Liver (tissue), 3 donors: ENCODE measurements around the gene B2M.

Experiments used
- EGR1 ChIP-seq, 2 donors: IDR thresholded peaks; 2 replicates each; pipeline ENCODE4 v1.6.1; 2016 to 2018; ENCODE audit warnings: antibody characterized with exemption in 2 of 2, low read depth in 2 of 2
- FOXA1 ChIP-seq: IDR thresholded peaks from 2 replicates; pipeline ENCODE4 v1.6.1; 2016; ENCODE audit warnings: antibody characterized with exemption
- JUND ChIP-seq, 2 donors: IDR thresholded peaks; 2 replicates each; pipeline ENCODE4 v1.6.1; 2016; ENCODE audit warnings: antibody characterized with exemption in 2 of 2
- RAD21 ChIP-seq, 2 donors: IDR thresholded peaks; 2 replicates each; pipeline ENCODE4 v1.6.1; 2016; ENCODE audit warnings: antibody characterized with exemption in 2 of 2, mild to moderate bottlenecking in 2 of 2
- TAF1 ChIP-seq: conservative IDR thresholded peaks from 2 replicates; pipeline ENCODE4 v1.6.1; 2016; ENCODE audit warnings: antibody characterized with exemption, mild to moderate bottlenecking
- TF ChIP-seq, protein P1 (sequence below): fragments of 150-350 bp; IDR thresholded peaks from 2 replicates; pipeline ENCODE4 v1.5.1; 2017; ENCODE audit warnings: improper control_type of control experiment, low read depth, low read length; ENCODE audit not compliant: missing input control
- TF ChIP-seq, protein P2 (sequence below): IDR thresholded peaks from 2 replicates; pipeline ENCODE4 v1.6.1; 2016; ENCODE audit warnings: antibody characterized with exemption
- TF ChIP-seq, protein P3 (sequence below): IDR thresholded peaks from 2 replicates; pipeline ENCODE4 v1.6.1; 2016; ENCODE audit warnings: antibody characterized with exemption, mild to moderate bottlenecking
- donor health status: healthy.
- donor health status: healthy.

DNA sequence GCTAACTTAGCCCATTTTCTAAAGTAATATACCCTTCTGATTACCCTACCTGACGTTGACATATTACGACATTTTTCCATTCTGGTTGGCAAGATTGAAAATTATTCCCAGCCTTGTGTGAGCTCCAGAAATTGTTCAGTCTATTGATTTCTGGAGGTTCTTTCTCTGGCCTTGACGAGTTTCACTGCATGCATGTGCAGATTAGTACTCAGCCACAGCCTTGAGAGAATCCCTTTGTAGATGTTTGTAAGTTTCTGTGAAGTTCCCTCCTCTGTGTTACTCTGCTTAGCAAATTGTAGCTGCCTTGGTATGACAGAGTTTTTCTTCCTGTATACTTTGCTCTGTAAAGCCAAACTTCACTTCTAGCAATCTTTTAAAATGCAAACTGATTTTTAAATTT, 52.5 kb downstream of the B2M start:
- TF ChIP-seq, protein P1, sequence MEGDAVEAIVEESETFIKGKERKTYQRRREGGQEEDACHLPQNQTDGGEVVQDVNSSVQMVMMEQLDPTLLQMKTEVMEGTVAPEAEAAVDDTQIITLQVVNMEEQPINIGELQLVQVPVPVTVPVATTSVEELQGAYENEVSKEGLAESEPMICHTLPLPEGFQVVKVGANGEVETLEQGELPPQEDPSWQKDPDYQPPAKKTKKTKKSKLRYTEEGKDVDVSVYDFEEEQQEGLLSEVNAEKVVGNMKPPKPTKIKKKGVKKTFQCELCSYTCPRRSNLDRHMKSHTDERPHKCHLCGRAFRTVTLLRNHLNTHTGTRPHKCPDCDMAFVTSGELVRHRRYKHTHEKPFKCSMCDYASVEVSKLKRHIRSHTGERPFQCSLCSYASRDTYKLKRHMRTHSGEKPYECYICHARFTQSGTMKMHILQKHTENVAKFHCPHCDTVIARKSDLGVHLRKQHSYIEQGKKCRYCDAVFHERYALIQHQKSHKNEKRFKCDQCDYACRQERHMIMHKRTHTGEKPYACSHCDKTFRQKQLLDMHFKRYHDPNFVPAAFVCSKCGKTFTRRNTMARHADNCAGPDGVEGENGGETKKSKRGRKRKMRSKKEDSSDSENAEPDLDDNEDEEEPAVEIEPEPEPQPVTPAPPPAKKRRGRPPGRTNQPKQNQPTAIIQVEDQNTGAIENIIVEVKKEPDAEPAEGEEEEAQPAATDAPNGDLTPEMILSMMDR = no peak
- TF ChIP-seq FOXA1 (no peak), RAD21 (IDR thresholded peaks at IDR 0.05) (no peak), JUND (IDR thresholded peaks at IDR 0.05) (no peak), TAF1 (no peak), EGR1 (IDR thresholded peaks at IDR 0.05; ENCODE audit: low read depth in 2 of 2) (no peak)
- TF ChIP-seq, protein P2, sequence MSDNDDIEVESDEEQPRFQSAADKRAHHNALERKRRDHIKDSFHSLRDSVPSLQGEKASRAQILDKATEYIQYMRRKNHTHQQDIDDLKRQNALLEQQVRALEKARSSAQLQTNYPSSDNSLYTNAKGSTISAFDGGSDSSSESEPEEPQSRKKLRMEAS = no peak
- TF ChIP-seq, protein P3, sequence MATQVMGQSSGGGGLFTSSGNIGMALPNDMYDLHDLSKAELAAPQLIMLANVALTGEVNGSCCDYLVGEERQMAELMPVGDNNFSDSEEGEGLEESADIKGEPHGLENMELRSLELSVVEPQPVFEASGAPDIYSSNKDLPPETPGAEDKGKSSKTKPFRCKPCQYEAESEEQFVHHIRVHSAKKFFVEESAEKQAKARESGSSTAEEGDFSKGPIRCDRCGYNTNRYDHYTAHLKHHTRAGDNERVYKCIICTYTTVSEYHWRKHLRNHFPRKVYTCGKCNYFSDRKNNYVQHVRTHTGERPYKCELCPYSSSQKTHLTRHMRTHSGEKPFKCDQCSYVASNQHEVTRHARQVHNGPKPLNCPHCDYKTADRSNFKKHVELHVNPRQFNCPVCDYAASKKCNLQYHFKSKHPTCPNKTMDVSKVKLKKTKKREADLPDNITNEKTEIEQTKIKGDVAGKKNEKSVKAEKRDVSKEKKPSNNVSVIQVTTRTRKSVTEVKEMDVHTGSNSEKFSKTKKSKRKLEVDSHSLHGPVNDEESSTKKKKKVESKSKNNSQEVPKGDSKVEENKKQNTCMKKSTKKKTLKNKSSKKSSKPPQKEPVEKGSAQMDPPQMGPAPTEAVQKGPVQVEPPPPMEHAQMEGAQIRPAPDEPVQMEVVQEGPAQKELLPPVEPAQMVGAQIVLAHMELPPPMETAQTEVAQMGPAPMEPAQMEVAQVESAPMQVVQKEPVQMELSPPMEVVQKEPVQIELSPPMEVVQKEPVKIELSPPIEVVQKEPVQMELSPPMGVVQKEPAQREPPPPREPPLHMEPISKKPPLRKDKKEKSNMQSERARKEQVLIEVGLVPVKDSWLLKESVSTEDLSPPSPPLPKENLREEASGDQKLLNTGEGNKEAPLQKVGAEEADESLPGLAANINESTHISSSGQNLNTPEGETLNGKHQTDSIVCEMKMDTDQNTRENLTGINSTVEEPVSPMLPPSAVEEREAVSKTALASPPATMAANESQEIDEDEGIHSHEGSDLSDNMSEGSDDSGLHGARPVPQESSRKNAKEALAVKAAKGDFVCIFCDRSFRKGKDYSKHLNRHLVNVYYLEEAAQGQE = no peak
